ENCODE data around the gene CEMIP2. TPM values are rescaled to one million over a fixed set of nuclear protein-coding genes. Genes with fewer than 3 reads are reported as not detected.
A peak's percentile ranks its signal among the peaks of the same experiment; 100 is the strongest.

Gene CEMIP2
- total RNA-seq, 4 donors from 2014 or later = 10.6 to 29.9 (median 14.7) TPM

DNA sequence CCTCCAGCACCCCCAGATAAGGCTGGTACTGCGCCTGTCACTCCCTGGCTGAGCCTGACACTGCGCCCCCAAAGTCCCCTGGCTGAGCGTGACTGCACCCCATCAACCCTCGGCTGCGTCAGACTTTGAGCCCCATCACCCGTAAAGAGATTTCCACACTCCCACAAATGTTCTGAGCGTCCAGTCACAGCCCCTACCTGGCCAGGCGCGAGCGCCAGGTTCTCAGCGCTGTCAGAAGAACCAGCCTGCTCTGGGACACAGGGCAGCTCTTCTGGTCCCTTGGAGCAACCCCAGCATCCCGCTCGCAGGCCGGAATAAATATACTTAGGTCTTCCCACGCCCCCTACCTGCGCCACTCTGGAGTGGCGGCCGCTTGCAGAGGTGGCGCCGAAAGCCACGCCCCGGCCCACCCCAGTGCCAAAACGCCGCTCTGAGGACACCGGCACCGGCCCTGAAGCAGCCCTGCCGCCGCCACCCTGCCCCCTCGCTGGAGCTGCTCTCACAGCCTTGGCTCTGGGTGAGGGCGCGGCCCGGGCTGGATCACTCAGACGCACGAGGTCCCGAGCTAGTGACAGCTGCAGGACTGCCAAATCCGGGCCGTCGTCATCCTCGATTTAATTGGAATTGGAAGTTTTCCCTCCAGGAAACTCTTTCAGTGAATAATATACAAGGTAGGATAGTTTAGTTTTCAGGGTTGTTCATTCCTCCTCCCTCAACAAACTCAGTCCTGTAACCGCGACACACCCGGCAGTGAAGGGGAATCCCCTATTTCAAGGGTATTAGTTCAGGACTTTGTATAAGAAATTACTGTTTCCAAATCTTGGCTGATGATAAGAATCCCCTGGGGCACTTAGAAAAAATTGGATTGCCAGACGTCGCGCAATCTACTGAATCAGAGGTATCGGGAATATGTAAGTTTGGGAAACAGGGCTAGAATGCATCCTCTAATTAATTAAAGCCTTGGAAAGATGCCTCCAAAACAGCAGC, 1.2 kb upstream of the CEMIP2 start:
- peak overlapping the region; percentile 94 to 100 (median 99) for H3K27ac ChIP-seq
- H3K27me3 ChIP-seq = no peaks in the 10 kb centered on the region
- DNase-seq (peak; percentile 89 to 94), ATAC-seq (peak; percentile 72 to 75)
- H3K9me3 ChIP-seq = no peaks in the 10 kb centered on the region
- TF ChIP-seq CTCF (IDR thresholded peaks at IDR 0.05 in 4 of 5, conservative IDR thresholded peaks at IDR 0.05 in 1 of 5) (peak; percentile 17 to 64 (median 56)), POLR2A (IDR thresholded peaks at IDR 0.05) (peak; percentile 58 to 66)
- peaks cover 36 to 37% of the 10 kb centered on the region in 2 donors for H3K4me1 ChIP-seq
- H3K36me3 ChIP-seq = no peaks in the 10 kb centered on the region
- intact Hi-C loops (cut with DNase I; ENCODE audit: low total_unique reads) (loop anchor here (1.0 to 10.0 kb wide), 7 partner anchors 52 to 1155 kb away; partner anchors contain the start of genes ABHD17B, C9orf85 and ZFAND5), in situ Hi-C loops (cut with MboI; ENCODE audit: low sequenced_read_pairs in 4 of 4) (loop anchor here in 1 of 4 donors (25.0 kb wide), 1 partner anchor 93 kb away; no protein-coding TSS in a partner anchor)
- H3K4me3 ChIP-seq = peak overlapping the region; percentile 85 to 95 (median 91)

DNA sequence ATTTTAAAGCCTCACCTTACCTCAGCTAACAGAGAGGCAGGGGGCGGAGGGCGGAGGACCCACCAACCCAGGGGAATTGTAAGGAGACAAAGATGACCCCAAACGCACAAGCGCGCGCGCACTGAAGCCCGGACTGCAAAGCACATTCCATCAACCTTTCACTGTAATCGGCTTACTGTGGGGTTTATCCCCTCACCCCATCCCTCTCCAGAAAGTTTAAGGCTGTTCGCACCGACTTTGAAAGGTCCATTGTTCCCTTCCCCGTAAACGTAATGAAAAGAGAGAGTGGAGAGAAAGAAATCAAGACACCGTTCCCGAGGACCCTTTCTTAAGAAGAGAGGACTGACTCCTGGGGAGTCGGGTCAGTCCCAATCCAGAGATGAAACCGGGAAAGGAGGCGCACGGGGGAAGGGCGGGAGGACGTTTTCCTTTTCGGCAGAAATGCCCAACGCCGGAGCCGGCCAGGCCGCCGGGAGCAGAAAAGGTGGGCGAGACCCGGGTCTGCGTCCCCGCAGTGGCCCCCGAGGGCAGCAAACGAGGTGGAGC, 464 bp downstream of the CEMIP2 start:
- no peak for TF ChIP-seq CTCF (IDR thresholded peaks at IDR 0.05 in 4 of 5, conservative IDR thresholded peaks at IDR 0.05 in 1 of 5)
- TF ChIP-seq POLR2A (IDR thresholded peaks at IDR 0.05) = no peak
- DNase-seq = no peak
- Histone ChIP-seq H3K4me3 (peak overlapping the region; percentile 85 to 95 (median 91)), H3K36me3 (no peaks in the 10 kb centered on the region), H3K27me3 (no peaks in the 10 kb centered on the region), H3K4me1 (peaks cover 51% of the 10 kb centered on the region in 2 donors), H3K9me3 (no peaks in the 10 kb centered on the region), H3K27ac (peak overlapping the region; percentile 94 to 100 (median 99))
- in situ Hi-C loops (cut with MboI; ENCODE audit: low sequenced_read_pairs in 4 of 4) = loop anchor here in 1 of 4 donors (25.0 kb wide), 1 partner anchor 94 kb away; no protein-coding TSS in a partner anchor
- intact Hi-C loops (cut with DNase I; ENCODE audit: low total_unique reads) = loop anchor here (2.0 to 10.0 kb wide), 6 partner anchors 51 to 1153 kb away; partner anchors contain the start of gene ZFAND5
- no peak for ATAC-seq

GRCh38 chr9:71767163-71767775, 1.0 kb downstream of the CEMIP2 start:
- peak overlapping the region in 3 of 4 donors; percentile 94 to 100 (median 99) for H3K27ac ChIP-seq
- TF ChIP-seq CTCF (IDR thresholded peaks at IDR 0.05 in 4 of 5, conservative IDR thresholded peaks at IDR 0.05 in 1 of 5) (no peak), POLR2A (IDR thresholded peaks at IDR 0.05) (no peak)
- in situ Hi-C loops (cut with MboI; ENCODE audit: low sequenced_read_pairs in 4 of 4) = loop anchor here in 1 of 4 donors (25.0 kb wide), 1 partner anchor 95 kb away; no protein-coding TSS in a partner anchor
- no peaks in the 10 kb centered on the region for H3K27me3 ChIP-seq
- ATAC-seq (no peak), DNase-seq (no peak)
- H3K4me1 ChIP-seq = peaks cover 51 to 55% of the 10 kb centered on the region in 2 donors
- peak overlapping the region; percentile 85 to 95 (median 91) for H3K4me3 ChIP-seq
- no peaks in the 10 kb centered on the region for H3K36me3 ChIP-seq
- no peaks in the 10 kb centered on the region for H3K9me3 ChIP-seq
- intact Hi-C loops (cut with DNase I; ENCODE audit: low total_unique reads) = loop anchor here (5.0 to 10.0 kb wide), 5 partner anchors 50 to 1152 kb away; partner anchors contain the start of gene ZFAND5

GRCh38 chr9:71766663-71767062, 1.6 kb downstream of the CEMIP2 start:
- DNase-seq (no peak), ATAC-seq (no peak)
- Histone ChIP-seq H3K9me3 (no peaks in the 10 kb centered on the region), H3K27me3 (no peaks in the 10 kb centered on the region), H3K4me1 (peaks cover 51 to 58% of the 10 kb centered on the region in 2 donors), H3K4me3 (peak overlapping the region; percentile 85 to 95 (median 91)), H3K27ac (peak overlapping the region in 1 of 4 donors; percentile 94), H3K36me3 (no peaks in the 10 kb centered on the region)
- intact Hi-C loops (cut with DNase I; ENCODE audit: low total_unique reads) = loop anchor here (5.0 to 10.0 kb wide), 5 partner anchors 49 to 1152 kb away; partner anchors contain the start of gene ZFAND5
- no peak for TF ChIP-seq CTCF (IDR thresholded peaks at IDR 0.05 in 4 of 5, conservative IDR thresholded peaks at IDR 0.05 in 1 of 5)
- TF ChIP-seq POLR2A (IDR thresholded peaks at IDR 0.05) = no peak
- in situ Hi-C loops (cut with MboI; ENCODE audit: low sequenced_read_pairs in 4 of 4) = loop anchor here in 1 of 4 donors (25.0 kb wide), 1 partner anchor 96 kb away; no protein-coding TSS in a partner anchor
